Natural killer cell (primary cell): Measurements from ENCODE around the gene TBC1D4. TPM values are rescaled to one million over a fixed set of nuclear protein-coding genes. Genes with fewer than 3 reads are reported as not detected.

Experiments
- ATAC-seq, 3 donors: fragments of 150-1000 bp in 2 of 3; fragments of 200-7000 bp in 1 of 3; cut with Tn5 transposase; 1 replicate in 1 of 3; 2 replicates in 2 of 3; pipeline ENCODE4 v1.10.0; 2021; ENCODE audit warnings: mild to moderate bottlenecking in 2 of 3, moderate library complexity in 2 of 3
- DNase-seq, 2 donors: peaks; one replicate each; pipeline versions ENCODE4 v3.0.0 to v3.0.0-alpha.2; 2013 to 2021; ENCODE audit warnings: mixed read lengths in 1 of 2
- H3K27ac ChIP-seq: one replicate; pipeline ENCODE4 v1.5.1; 2013; ENCODE audit warnings: mild to moderate bottlenecking, low read length
- H3K27me3 ChIP-seq: one replicate; pipeline ENCODE4 v1.6.1; 2013; ENCODE audit warnings: low read length; ENCODE audit not compliant: control insufficient read depth, insufficient read depth
- H3K36me3 ChIP-seq: one replicate; pipeline ENCODE4 v1.6.1; 2013; ENCODE audit warnings: low read length; ENCODE audit not compliant: control insufficient read depth, insufficient read depth
- H3K4me1 ChIP-seq: one replicate; pipeline ENCODE4 v1.6.1; 2013; ENCODE audit warnings: low read length; ENCODE audit not compliant: control insufficient read depth, insufficient read depth
- H3K4me3 ChIP-seq: one replicate; pipeline ENCODE4 v1.5.1; 2013; ENCODE audit warnings: low read length
- H3K9me3 ChIP-seq: one replicate; pipeline ENCODE4 v1.6.1; 2013; ENCODE audit warnings: low read length; ENCODE audit not compliant: control insufficient read depth, insufficient read depth
- H3K27ac Mint-ChIP-seq, 2 donors: one replicate each; pipeline ENCODE4 v1.8.0; 2022; ENCODE audit warnings: mild to moderate bottlenecking in 2 of 2, mixed read lengths in 2 of 2, moderate library complexity in 1 of 2
- H3K27me3 Mint-ChIP-seq, 2 donors: one replicate each; pipeline ENCODE4 v1.8.0; 2022; ENCODE audit warnings: low read depth in 2 of 2, mixed read lengths in 2 of 2
- H3K36me3 Mint-ChIP-seq: one replicate; pipeline ENCODE4 v1.8.0; 2022; ENCODE audit warnings: mixed read lengths
- H3K4me1 Mint-ChIP-seq, 2 donors: one replicate each; pipeline ENCODE4 v1.8.0; 2022; ENCODE audit warnings: mixed read lengths in 2 of 2
- H3K4me3 Mint-ChIP-seq: one replicate; pipeline ENCODE4 v1.8.0; 2022; ENCODE audit warnings: mild to moderate bottlenecking, moderate library complexity, mixed read lengths
- H3K9me3 Mint-ChIP-seq, 2 donors: one replicate each; pipeline ENCODE4 v1.8.0; 2022; ENCODE audit warnings: mixed read lengths in 2 of 2
- CTCF ChIP-seq: fragments of 200-600 bp; IDR thresholded peaks from one replicate; pipeline ENCODE4 v1.8.0; 2022; ENCODE audit warnings: antibody characterized with exemption
- WGBS: methylation state at CpG from one replicate; pipeline ENCODE4 v1.1.7; 2013; ENCODE audit warnings: missing lambda C conversion rate; ENCODE audit not compliant: insufficient coverage; 5-methylcytosine and 5-hydroxymethylcytosine counted together
- intact Hi-C: fragments of 100-400 bp; cut with micrococcal nuclease; formaldehyde crosslinking; loops from one replicate; pipeline ENCODE4 v1.14.2; 2022
- total RNA-seq, 4 donors: library from RNA; stranded (reverse); fragments of 120-200 nt in 1 of 4; gene quantifications; one replicate each; pipeline versions ENCODE4 v1.2.3 to v1.2.4, GENCODE V29; 2013 to 2022

Gene TBC1D4
- total RNA-seq, 3 donors from 2014 or later (not counting 1 experiment from before 2014, with no cell fraction given) = 0.54 to 5.1 (median 3.7) TPM

GRCh38 chr13:75376792-75377402, 105.1 kb downstream of the TBC1D4 start:
- no peaks in the 10 kb centered on the region for H3K4me1 ChIP-seq
- Mint-ChIP-seq H3K27me3 (no peaks in the 10 kb centered on the region), H3K9me3 (no peaks in the 10 kb centered on the region), H3K4me1 (no peaks in the 10 kb centered on the region), H3K4me3 (no peak overlapping the region), H3K27ac (no peak overlapping the region), H3K36me3 (no peaks in the 10 kb centered on the region)
- no peaks in the 10 kb centered on the region for H3K27me3 ChIP-seq
- H3K9me3 ChIP-seq = no peaks in the 10 kb centered on the region
- no peak overlapping the region for H3K27ac ChIP-seq
- 96% methylated on average over 5 of the region's 6 CpGs for WGBS
- ATAC-seq = no peak
- H3K36me3 ChIP-seq = no peaks in the 10 kb centered on the region
- no peak for TF ChIP-seq CTCF
- no peak overlapping the region for H3K4me3 ChIP-seq
- intact Hi-C loops = no loop called here
- DNase-seq = no peak

GRCh38 chr13:75375329-75375728, 106.6 kb downstream of the TBC1D4 start:
- Mint-ChIP-seq H3K27ac (no peak overlapping the region), H3K27me3 (no peaks in the 10 kb centered on the region), H3K4me3 (no peak overlapping the region), H3K9me3 (no peaks in the 10 kb centered on the region), H3K4me1 (no peaks in the 10 kb centered on the region), H3K36me3 (no peaks in the 10 kb centered on the region)
- TF ChIP-seq CTCF = no peak
- 92% methylated on average over 1 of the region's 2 CpGs for WGBS
- no peaks in the 10 kb centered on the region for H3K36me3 ChIP-seq
- H3K27ac ChIP-seq = no peak overlapping the region
- no peaks in the 10 kb centered on the region for H3K9me3 ChIP-seq
- no peaks in the 10 kb centered on the region for H3K4me1 ChIP-seq
- intact Hi-C loops = no loop called here
- H3K4me3 ChIP-seq = no peak overlapping the region
- DNase-seq (no peak), ATAC-seq (no peak)
- no peaks in the 10 kb centered on the region for H3K27me3 ChIP-seq

- no peak for DNase-seq
- 88% methylated on average over 5 of the region's 5 CpGs for WGBS
- H3K4me3 ChIP-seq = no peak overlapping the region
- no peaks in the 10 kb centered on the region for H3K27me3 ChIP-seq
- no peaks in the 10 kb centered on the region for H3K4me1 ChIP-seq
- H3K27ac ChIP-seq = no peak overlapping the region
- no peak overlapping the region for H3K27ac Mint-ChIP-seq
- H3K9me3 ChIP-seq = no peaks in the 10 kb centered on the region
- no peaks in the 10 kb centered on the region for H3K9me3 Mint-ChIP-seq
- no peak for TF ChIP-seq CTCF
- H3K4me1 Mint-ChIP-seq = no peaks in the 10 kb centered on the region
- H3K36me3 ChIP-seq = no peaks in the 10 kb centered on the region
- intact Hi-C loops = no loop called here
- no peaks in the 10 kb centered on the region for H3K27me3 Mint-ChIP-seq
- ATAC-seq = no peak
- no peaks in the 10 kb centered on the region for H3K36me3 Mint-ChIP-seq
- no peak overlapping the region for H3K4me3 Mint-ChIP-seq
These were observed 108.0 kb downstream of the TBC1D4 start for GRCh38 chr13:75373988-75374387.
